HCT116 (cell line): ENCODE results near the gene ZNF892. TPM values are rescaled to one million over a fixed set of nuclear protein-coding genes. Genes with fewer than 3 reads are reported as not detected.

Experiments
- ATAC-seq: fragments of 200-7000 bp; cut with Tn5 transposase; 2 replicates; pipeline ENCODE4 v1.9.1; 2020; ENCODE audit warnings: mild to moderate bottlenecking, moderate library complexity
- BruUV-seq: library from RNA; stranded (reverse); fragments of 400-500 nt; replicated peaks from 2 replicates; lab custom pipeline; 2021; lab: Mats Ljungman, UMichigan
- CTCF ChIA-PET: fragments of 300-600 bp; sonication (Branson Sonifier 250); formaldehyde crosslinking; loops from one replicate; lab custom pipeline; 2021; ENCODE audit warnings: antibody characterized with exemption; lab: Charles Lee
- POLR2A ChIA-PET: fragments of 300-600, 350-600 bp; sonication (Branson Sonifier 250); formaldehyde crosslinking; loops from one replicate; lab custom pipeline; 2021; ENCODE audit warnings: antibody characterized with exemption; lab: Charles Lee
- RAD21 ChIA-PET, 2 experiments: fragments of 300-600 bp; sonication (Branson Sonifier 250); formaldehyde crosslinking; loops; one replicate each; lab custom pipeline; 2023; ENCODE audit warnings: low total read pairs in 2 of 2; ENCODE audit not compliant: uncharacterized antibody in 2 of 2, unreplicated experiment in 2 of 2, low non-redundant PET in 1 of 2; lab: Charles Lee
- DNase-seq: peaks from one replicate; pipeline ENCODE4 v3.0.0-alpha.2; 2010; ENCODE audit warnings: low read depth, low spot score
- H2AFZ ChIP-seq: fragments of 200-600 bp; shearing (Covaris generic), sonication (generic); 2 replicates; pipeline ENCODE4 v1.6.1; 2017; ENCODE audit warnings: low read depth, mixed run types, mixed read lengths, antibody characterized with exemption, low read length; ENCODE audit not compliant: poor library complexity, severe bottlenecking
- H3K27ac ChIP-seq: 2 replicates; pipeline ENCODE4 v1.5.1; 2012; ENCODE audit warnings: low read depth, low read length
- H3K27me3 ChIP-seq: fragments of 200-600 bp; sonication (generic); 2 replicates; pipeline ENCODE4 v1.6.1; 2016; ENCODE audit warnings: mixed run types, low read length, mixed read lengths; ENCODE audit not compliant: insufficient read depth
- H3K36me3 ChIP-seq, 2 experiments: fragments of 200-500 bp in 1 of 2; fragments of 200-600 bp in 1 of 2; sonication (Bioruptor generic) in 1 of 2; sonication (generic) in 1 of 2; 2 replicates each; pipeline versions ENCODE4 v1.5.1 to v1.6.1; 2014 to 2016; ENCODE audit warnings: low read length in 2 of 2, inconsistent platforms in 1 of 2, mixed read lengths in 1 of 2, mixed run types in 1 of 2; ENCODE audit not compliant: insufficient read depth in 2 of 2, control insufficient read depth in 1 of 2
- H3K4me1 ChIP-seq, 2 experiments: fragments of 200-600 bp in 1 of 2; sonication (generic) in 1 of 2; 2 replicates each; pipeline versions ENCODE4 v1.5.1 to v1.6.1; 2012 to 2017; ENCODE audit warnings: low read length in 2 of 2, inconsistent platforms in 1 of 2, mild to moderate bottlenecking in 1 of 2, mixed read lengths in 1 of 2, mixed run types in 1 of 2, moderate library complexity in 1 of 2; ENCODE audit not compliant: insufficient read depth in 2 of 2, control insufficient read depth in 1 of 2
- H3K4me2 ChIP-seq: fragments of 200-600 bp; sonication (generic); 2 replicates; pipeline ENCODE4 v1.6.1; 2017; ENCODE audit warnings: mixed run types, low read length, mixed read lengths
- H3K4me3 ChIP-seq, 2 experiments: fragments of 200-600 bp in 1 of 2; sonication (generic) in 1 of 2; replicated peaks in 1 of 2; 2 replicates each; pipeline ENCODE4 v1.5.1; 2011 to 2016; ENCODE audit warnings: low read length in 2 of 2, control low read depth in 1 of 2, low read depth in 1 of 2, mild to moderate bottlenecking in 1 of 2, mixed read lengths in 1 of 2, mixed run types in 1 of 2
- H3K79me2 ChIP-seq: fragments of 200-600 bp; sonication (generic); 2 replicates; pipeline ENCODE4 v1.6.1; 2017; ENCODE audit warnings: mild to moderate bottlenecking, mixed run types, low read length, moderate library complexity, mixed read lengths; ENCODE audit not compliant: insufficient read depth
- H3K9ac ChIP-seq: fragments of 200-600 bp; sonication (generic); 2 replicates; pipeline ENCODE4 v1.6.1; 2016; ENCODE audit warnings: low read length, mixed read lengths
- H3K9me2 ChIP-seq: fragments of 200-600 bp; sonication (generic), shearing (Covaris generic); 2 replicates; pipeline ENCODE4 v1.6.1; 2017; ENCODE audit warnings: mixed run types, mild to moderate bottlenecking, moderate library complexity; ENCODE audit not compliant: insufficient read depth
- H3K9me3 ChIP-seq, 2 experiments: fragments of 200-500 bp in 1 of 2; fragments of 200-600 bp in 1 of 2; sonication (Bioruptor generic) in 1 of 2; sonication (generic) in 1 of 2; 2 replicates each; pipeline ENCODE4 v1.6.1; 2014 to 2017; ENCODE audit warnings: low read length in 2 of 2, mixed read lengths in 2 of 2, inconsistent platforms in 1 of 2, low read depth in 1 of 2, mild to moderate bottlenecking in 1 of 2, mixed run types in 1 of 2, moderate library complexity in 1 of 2; ENCODE audit not compliant: control insufficient read depth in 1 of 2, insufficient read depth in 1 of 2
- H4K20me1 ChIP-seq: fragments of 200-600 bp; sonication (generic), shearing (Covaris generic); 2 replicates; pipeline ENCODE4 v1.6.1; 2017; ENCODE audit warnings: mixed run types, mild to moderate bottlenecking, moderate library complexity; ENCODE audit not compliant: insufficient read depth
- EGR1 ChIP-seq: IDR thresholded peaks from 2 replicates; pipeline ENCODE4 v1.6.1; 2012; ENCODE audit warnings: low read depth
- EZH2 ChIP-seq: fragments of 200-600 bp; sonication (generic); IDR thresholded peaks from 2 replicates; pipeline ENCODE4 v1.6.1; 2017; ENCODE audit warnings: antibody characterized with exemption, mixed run types
- JUND ChIP-seq: IDR thresholded peaks from 2 replicates; pipeline ENCODE4 v1.6.1; 2012
- MAX ChIP-seq: IDR thresholded peaks from 2 replicates; pipeline ENCODE4 v1.6.1; 2012
- POLR2A ChIP-seq: IDR thresholded peaks from 2 replicates; pipeline ENCODE4 v1.7.0; 2011; ENCODE audit warnings: borderline replicate concordance; ENCODE audit not compliant: insufficient read depth, insufficient read length; ENCODE audit errors: extremely low read depth
- RAD21 ChIP-seq: IDR thresholded peaks from 2 replicates; pipeline ENCODE4 v1.6.1; 2012; ENCODE audit warnings: low read depth, mild to moderate bottlenecking
- SIN3A ChIP-seq: IDR thresholded peaks from 2 replicates; pipeline ENCODE4 v1.6.1; 2012; ENCODE audit warnings: low read depth
- SP1 ChIP-seq: IDR thresholded peaks from 2 replicates; pipeline ENCODE4 v1.6.1; 2012; ENCODE audit warnings: low read depth
- TCF7L2 ChIP-seq: IDR thresholded peaks from 2 replicates; pipeline ENCODE4 v1.7.0; 2011; ENCODE audit warnings: borderline replicate concordance, inconsistent platforms; ENCODE audit not compliant: insufficient read depth, insufficient read length; ENCODE audit errors: extremely low read depth
- YY1 ChIP-seq: IDR thresholded peaks from 2 replicates; pipeline ENCODE4 v1.6.1; 2011; ENCODE audit warnings: low read length, low read depth, moderate library complexity, mild to moderate bottlenecking; ENCODE audit not compliant: insufficient replicate concordance; ENCODE audit errors: extremely low read depth
- ZBTB33 ChIP-seq: IDR thresholded peaks from 2 replicates; pipeline ENCODE4 v1.6.1; 2011; ENCODE audit warnings: mild to moderate bottlenecking, low read length, moderate library complexity; ENCODE audit not compliant: insufficient replicate concordance; ENCODE audit errors: extremely low read depth
- ZFX ChIP-seq: fragments of 450-650 bp; IDR thresholded peaks from 2 replicates; pipeline ENCODE4 v1.6.1; 2017
- ZNF274 ChIP-seq: fragments of 200-500 bp; sonication (Bioruptor generic); IDR thresholded peaks from 2 replicates; pipeline ENCODE4 v1.6.1; 2014; ENCODE audit warnings: mild to moderate bottlenecking, low read depth, low read length, inconsistent platforms
- intact Hi-C: fragments of 100-400 bp; cut with micrococcal nuclease; formaldehyde crosslinking; loops from 2 replicates; pipeline ENCODE4 v1.10.0; 2022
- total RNA-seq: library from RNA; stranded (reverse); gene quantifications from one replicate; pipeline ENCODE4 v1.2.1, GENCODE V29; 2021; ENCODE audit not compliant: unreplicated experiment
- TF ChIP-seq, protein P1 (sequence below): IDR thresholded peaks from 2 replicates; pipeline ENCODE4 v1.6.1; 2012; ENCODE audit warnings: low read depth

The ZNF892 gene
- total RNA-seq, 1 experiment from 2014 or later: 0.27 TPM

- Histone ChIP-seq H3K9ac (no peak overlapping the region), H3K27me3 (no peaks in the 10 kb centered on the region), H3K4me1 (no peaks in the 10 kb centered on the region), H3K27ac (no peak overlapping the region), H2AFZ (no peak overlapping the region), H3K4me3 (no peak overlapping the region), H4K20me1 (no peaks in the 10 kb centered on the region), H3K79me2 (no peaks in the 10 kb centered on the region), H3K4me2 (no peak overlapping the region), H3K36me3 (no peaks in the 10 kb centered on the region; a peak in 1 of 4 replicates), H3K9me2 (no peaks in the 10 kb centered on the region), H3K9me3 (peaks cover 46 to 48% of the 10 kb centered on the region in 2 experiments; a peak in 3 of 4 replicates)
- DNase-seq (no peak), ATAC-seq (no peak)
- RAD21 ChIA-PET: no interaction called here
- CTCF ChIA-PET: interaction anchor here (2.0 kb wide), 1 partner anchor 17 kb away, joined by 7 read pairs; no protein-coding TSS in a partner anchor
- intact Hi-C loops: no loop called here
- POLR2A ChIA-PET: no interaction called here
- TF ChIP-seq YY1: no peak
- TF ChIP-seq ZNF274: peak; percentile 97
- TF ChIP-seq EGR1: no peak
- no TSS peak for BruUV-seq
Observed at GRCh38 chr2:95215018-95215612, 7.8 kb downstream of the ZNF892 start.

GRCh38 chr2:95220449-95220848, 13.1 kb downstream of the ZNF892 start:
- no peaks in the 10 kb centered on the region for H4K20me1 ChIP-seq
- DNase-seq: no peak
- ChIA-PET RAD21 (no interaction called here), POLR2A (no interaction called here), CTCF (no interaction called here)
- peaks cover 18 to 22% of the 10 kb centered on the region in 2 experiments; a peak in 3 of 4 replicates for H3K9me3 ChIP-seq
- no peaks in the 10 kb centered on the region for H3K27me3 ChIP-seq
- H2AFZ ChIP-seq: no peak overlapping the region
- H3K9me2 ChIP-seq: no peaks in the 10 kb centered on the region
- H3K4me3 ChIP-seq: no peak overlapping the region
- H3K4me2 ChIP-seq: no peak overlapping the region
- no peaks in the 10 kb centered on the region for H3K36me3 ChIP-seq
- ATAC-seq: no peak
- intact Hi-C loops: no loop called here
- H3K9ac ChIP-seq: no peak overlapping the region
- H3K79me2 ChIP-seq: no peaks in the 10 kb centered on the region
- no peaks in the 10 kb centered on the region for H3K4me1 ChIP-seq
- no TSS peak for BruUV-seq
- H3K27ac ChIP-seq: no peak overlapping the region
- no peak for TF ChIP-seq EGR1
- TF ChIP-seq YY1: no peak
- no peak for TF ChIP-seq ZFX
- no peak for TF ChIP-seq ZBTB33
- TF ChIP-seq POLR2A: no peak
- no peak for TF ChIP-seq RAD21
- no peak for TF ChIP-seq MAX
- TF ChIP-seq SP1: no peak
- no peak for TF ChIP-seq SIN3A
- TF ChIP-seq EZH2: no peak
- TF ChIP-seq JUND: no peak
- TF ChIP-seq, protein P1, sequence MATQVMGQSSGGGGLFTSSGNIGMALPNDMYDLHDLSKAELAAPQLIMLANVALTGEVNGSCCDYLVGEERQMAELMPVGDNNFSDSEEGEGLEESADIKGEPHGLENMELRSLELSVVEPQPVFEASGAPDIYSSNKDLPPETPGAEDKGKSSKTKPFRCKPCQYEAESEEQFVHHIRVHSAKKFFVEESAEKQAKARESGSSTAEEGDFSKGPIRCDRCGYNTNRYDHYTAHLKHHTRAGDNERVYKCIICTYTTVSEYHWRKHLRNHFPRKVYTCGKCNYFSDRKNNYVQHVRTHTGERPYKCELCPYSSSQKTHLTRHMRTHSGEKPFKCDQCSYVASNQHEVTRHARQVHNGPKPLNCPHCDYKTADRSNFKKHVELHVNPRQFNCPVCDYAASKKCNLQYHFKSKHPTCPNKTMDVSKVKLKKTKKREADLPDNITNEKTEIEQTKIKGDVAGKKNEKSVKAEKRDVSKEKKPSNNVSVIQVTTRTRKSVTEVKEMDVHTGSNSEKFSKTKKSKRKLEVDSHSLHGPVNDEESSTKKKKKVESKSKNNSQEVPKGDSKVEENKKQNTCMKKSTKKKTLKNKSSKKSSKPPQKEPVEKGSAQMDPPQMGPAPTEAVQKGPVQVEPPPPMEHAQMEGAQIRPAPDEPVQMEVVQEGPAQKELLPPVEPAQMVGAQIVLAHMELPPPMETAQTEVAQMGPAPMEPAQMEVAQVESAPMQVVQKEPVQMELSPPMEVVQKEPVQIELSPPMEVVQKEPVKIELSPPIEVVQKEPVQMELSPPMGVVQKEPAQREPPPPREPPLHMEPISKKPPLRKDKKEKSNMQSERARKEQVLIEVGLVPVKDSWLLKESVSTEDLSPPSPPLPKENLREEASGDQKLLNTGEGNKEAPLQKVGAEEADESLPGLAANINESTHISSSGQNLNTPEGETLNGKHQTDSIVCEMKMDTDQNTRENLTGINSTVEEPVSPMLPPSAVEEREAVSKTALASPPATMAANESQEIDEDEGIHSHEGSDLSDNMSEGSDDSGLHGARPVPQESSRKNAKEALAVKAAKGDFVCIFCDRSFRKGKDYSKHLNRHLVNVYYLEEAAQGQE: no peak
- TF ChIP-seq TCF7L2: no peak
